AG04449 (cell line): ENCODE measurements around the gene EIF3B.

Source experiments
- CTCF ChIA-PET: fragments of 350-600 bp; formaldehyde crosslinking; extraction: SDS; loops from one replicate; lab custom pipeline; 2021; ENCODE audit warnings: antibody characterized with exemption; lab: Yijun Ruan, JAX
- POLR2A ChIA-PET: fragments of 400-600, 350-600 bp; formaldehyde crosslinking; extraction: SDS; loops from one replicate; lab custom pipeline; 2020; ENCODE audit warnings: antibody characterized with exemption, inconsistent platforms; lab: Yijun Ruan, JAX
- DNase-seq: peaks from one replicate; pipeline ENCODE4 v3.0.0-alpha.2; 2010; ENCODE audit warnings: low read depth, low spot score
- H3K4me3 ChIP-seq: 2 replicates; pipeline ENCODE4 v1.5.1; 2011; ENCODE audit warnings: low read depth, mild to moderate bottlenecking, control low read depth, low read length
- CTCF ChIP-seq: IDR thresholded peaks from one replicate; pipeline ENCODE4 v1.5.1; 2011; ENCODE audit warnings: mild to moderate bottlenecking, moderate library complexity, low read length, control low read depth, inconsistent platforms; ENCODE audit not compliant: insufficient read depth; ENCODE audit errors: missing control alignments

Gene EIF3B

GRCh38 chr7:2417981-2418481 lies 63.4 kb downstream of the EIF3B start:
- ChIA-PET POLR2A (interaction anchor here (1.2 kb wide), 1 partner anchor 8 kb away, joined by 3 read pairs; no protein-coding TSS in a partner anchor), CTCF (interaction anchor here (1.2 to 1.3 kb wide), 2 partner anchors 24 to 32 kb away, joined by 3 read pairs; no protein-coding TSS in a partner anchor)
- DNase-seq = no peak
- H3K4me3 ChIP-seq = no peak overlapping the region
- no peak for TF ChIP-seq CTCF

GRCh38 chr7:2420216-2420933 lies 65.7 kb downstream of the EIF3B start:
- no peak overlapping the region for H3K4me3 ChIP-seq
- DNase-seq = no peak
- ChIA-PET CTCF (interaction anchor here (2.1 kb wide), 1 partner anchor 11 kb away, joined by 7 read pairs; no protein-coding TSS in a partner anchor), POLR2A (no interaction called here)
- no peak for TF ChIP-seq CTCF

- ChIA-PET POLR2A (no interaction called here), CTCF (interaction anchor here (0.7 to 2.1 kb wide), 2 partner anchors 10 to 617 kb away, joined by 3 to 7 read pairs; no protein-coding TSS in a partner anchor)
- TF ChIP-seq CTCF = no peak
- no peak for DNase-seq
- H3K4me3 ChIP-seq = no peak overlapping the region
Measured at GRCh38 chr7:2421943-2422310, 67.3 kb downstream of the EIF3B start.

- DNase-seq = no peak
- ChIA-PET CTCF (no interaction called here), POLR2A (interaction anchor here (1.3 kb wide), 1 partner anchor 8 kb away, joined by 3 read pairs; no protein-coding TSS in a partner anchor)
- TF ChIP-seq CTCF = no peak
- H3K4me3 ChIP-seq = no peak overlapping the region
Measured at GRCh38 chr7:2425749-2426148, 71.1 kb downstream of the EIF3B start.
